Mesenchymal stem cell (in vitro differentiated cells and primary cell): Measurements from ENCODE around the gene SPARCL1.

Source experiments
- DNase-seq: peaks from one replicate; pipeline ENCODE4 v3.0.0-alpha.2; 2013
- H2AFZ ChIP-seq: one replicate; pipeline ENCODE4 v1.6.1; 2013; ENCODE audit warnings: low read depth, mild to moderate bottlenecking, control low read depth, inconsistent platforms, low read length, moderate library complexity
- H2AK5ac ChIP-seq: 2 replicates; pipeline ENCODE4 v1.6.1; 2013; ENCODE audit warnings: low read length, moderate library complexity, mild to moderate bottlenecking, inconsistent platforms; ENCODE audit not compliant: severe bottlenecking
- H2BK120ac ChIP-seq: one replicate; pipeline ENCODE4 v1.6.1; 2013; ENCODE audit warnings: low read depth, mild to moderate bottlenecking, inconsistent platforms, low read length, moderate library complexity
- H2BK12ac ChIP-seq, 2 experiments: one replicate each; pipeline ENCODE4 v1.6.1; 2013; ENCODE audit warnings: inconsistent platforms in 2 of 2, low read length in 2 of 2, mild to moderate bottlenecking in 2 of 2, moderate library complexity in 2 of 2, control low read depth in 1 of 2
- H2BK15ac ChIP-seq: one replicate; pipeline ENCODE4 v1.6.1; 2013; ENCODE audit warnings: mild to moderate bottlenecking, low read depth, inconsistent platforms; ENCODE audit not compliant: poor library complexity, severe bottlenecking
- H2BK5ac ChIP-seq: 2 replicates; pipeline ENCODE4 v1.6.1; 2013; ENCODE audit warnings: low read depth, mild to moderate bottlenecking, low read length, control low read depth, inconsistent platforms; ENCODE audit not compliant: poor library complexity, severe bottlenecking
- H3K14ac ChIP-seq, 2 experiments: one replicate each; pipeline ENCODE4 v1.6.1; 2013; ENCODE audit warnings: inconsistent platforms in 2 of 2, low read length in 2 of 2, control low read depth in 1 of 2, mild to moderate bottlenecking in 1 of 2, moderate library complexity in 1 of 2
- H3K18ac ChIP-seq, 2 experiments: one replicate each; pipeline ENCODE4 v1.6.1; 2013; ENCODE audit warnings: inconsistent platforms in 2 of 2, low read length in 2 of 2, control low read depth in 1 of 2, low read depth in 1 of 2, mild to moderate bottlenecking in 1 of 2
- H3K23ac ChIP-seq, 2 experiments: one replicate each; pipeline ENCODE4 v1.6.1; 2013; ENCODE audit warnings: inconsistent platforms in 2 of 2, low read length in 2 of 2, mild to moderate bottlenecking in 2 of 2, moderate library complexity in 2 of 2, control low read depth in 1 of 2
- H3K27ac ChIP-seq: 2 replicates; pipeline ENCODE4 v1.5.1; 2013; ENCODE audit warnings: mild to moderate bottlenecking, moderate library complexity, low read length, control low read depth, inconsistent platforms; ENCODE audit not compliant: poor library complexity, severe bottlenecking
- H3K27me3 ChIP-seq, 2 experiments: 2 replicates each; pipeline versions ENCODE4 v1.6.1 to v1.7.0; 2013; ENCODE audit warnings: low read length in 2 of 2, mild to moderate bottlenecking in 2 of 2, moderate library complexity in 2 of 2, control low read depth in 1 of 2, inconsistent platforms in 1 of 2; ENCODE audit not compliant: control insufficient read depth in 1 of 2, insufficient read depth in 1 of 2
- H3K36me3 ChIP-seq, 2 experiments: 2 replicates each; pipeline versions ENCODE4 v1.6.1 to v1.7.0; 2013; ENCODE audit warnings: low read length in 2 of 2, control low read depth in 1 of 2, inconsistent platforms in 1 of 2, low read depth in 1 of 2, mild to moderate bottlenecking in 1 of 2; ENCODE audit not compliant: insufficient read depth in 2 of 2, control insufficient read depth in 1 of 2
- H3K4ac ChIP-seq, 2 experiments: one replicate each; pipeline ENCODE4 v1.6.1; 2013; ENCODE audit warnings: inconsistent platforms in 2 of 2, low read length in 2 of 2, mild to moderate bottlenecking in 2 of 2, moderate library complexity in 2 of 2, control low read depth in 1 of 2, low read depth in 1 of 2
- H3K4me1 ChIP-seq: 2 replicates; pipeline ENCODE4 v1.6.1; 2013; ENCODE audit warnings: low read depth, low read length, control low read depth; ENCODE audit not compliant: control insufficient read depth, insufficient read depth
- H3K4me2 ChIP-seq: 2 replicates; pipeline ENCODE4 v1.6.1; 2013; ENCODE audit warnings: low read length, mild to moderate bottlenecking, inconsistent platforms; ENCODE audit not compliant: poor library complexity, severe bottlenecking
- H3K4me3 ChIP-seq, 2 experiments: 2 replicates each; pipeline versions ENCODE4 v1.5.1 to v1.7.0; 2013; ENCODE audit warnings: low read length in 2 of 2, mild to moderate bottlenecking in 2 of 2, control low read depth in 1 of 2, low read depth in 1 of 2; ENCODE audit not compliant: insufficient read depth in 1 of 2
- H3K79me1 ChIP-seq: replicated peaks from 2 replicates; pipeline ENCODE4 v1.6.1; 2013; ENCODE audit warnings: mild to moderate bottlenecking, control low read depth, low read length, inconsistent platforms; ENCODE audit not compliant: poor library complexity, severe bottlenecking
- H3K9ac ChIP-seq: 2 replicates; pipeline ENCODE4 v1.7.0; 2013; ENCODE audit warnings: mild to moderate bottlenecking, low read length, moderate library complexity
- H3K9me3 ChIP-seq: 2 replicates; pipeline ENCODE4 v1.7.0; 2013; ENCODE audit warnings: mild to moderate bottlenecking, low read length; ENCODE audit not compliant: control insufficient read depth
- H4K8ac ChIP-seq: one replicate; pipeline ENCODE4 v1.6.1; 2013; ENCODE audit warnings: inconsistent platforms, mild to moderate bottlenecking, low read length, moderate library complexity
- H4K91ac ChIP-seq: one replicate; pipeline ENCODE4 v1.6.1; 2013; ENCODE audit warnings: mild to moderate bottlenecking, low read length, inconsistent platforms
- WGBS: methylation state at CpG from one replicate; pipeline ENCODE4 v1.1.7; 2013; ENCODE audit warnings: mixed read lengths; 5-methylcytosine and 5-hydroxymethylcytosine counted together

The SPARCL1 gene

DNA sequence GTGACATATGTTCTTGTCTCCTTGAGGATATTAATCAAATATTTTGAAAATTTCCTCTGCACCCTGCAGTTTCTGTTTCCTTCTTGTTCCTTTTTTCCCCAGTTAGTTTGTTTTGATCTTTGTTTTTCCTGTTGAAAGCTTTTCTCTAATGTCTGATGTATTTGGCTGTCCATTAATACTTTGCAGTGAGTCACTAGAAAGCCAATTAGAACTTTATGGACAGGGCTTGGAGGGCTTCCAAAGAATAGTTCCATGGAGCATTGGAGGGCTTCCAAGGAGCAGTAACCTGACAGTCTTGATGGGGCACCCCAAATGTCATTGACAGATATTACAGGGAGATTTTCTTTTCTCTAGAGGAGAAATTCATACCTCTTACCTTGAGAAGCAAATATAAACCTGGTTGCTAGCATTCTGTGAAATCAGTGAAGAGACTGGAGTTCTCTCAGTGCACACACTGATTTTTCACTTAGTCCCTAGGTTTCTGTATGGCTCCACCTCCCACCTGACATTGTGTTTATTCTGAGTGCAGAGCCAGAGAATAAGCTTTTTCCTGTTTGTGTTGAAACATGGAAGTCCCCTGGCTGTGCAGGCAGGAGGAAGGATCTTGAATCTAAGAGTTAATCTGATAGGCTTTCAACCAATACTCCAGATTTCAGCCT lies 26.5 kb downstream of the SPARCL1 start:
- no peak overlapping the region for H2AK5ac ChIP-seq
- H2BK15ac ChIP-seq = no peak overlapping the region
- no peak overlapping the region for H2BK12ac ChIP-seq
- no peak overlapping the region for H2BK120ac ChIP-seq
- no peak overlapping the region for H3K4me2 ChIP-seq
- H3K18ac ChIP-seq = no peak overlapping the region
- H2BK5ac ChIP-seq = no peak overlapping the region
- no peaks in the 10 kb centered on the region for H3K4me1 ChIP-seq
- no peaks in the 10 kb centered on the region for H3K36me3 ChIP-seq
- H3K9ac ChIP-seq = peak overlapping the region; percentile 27
- no peak overlapping the region for H3K14ac ChIP-seq
- H4K8ac ChIP-seq = no peak overlapping the region
- H3K27ac ChIP-seq = no peak overlapping the region
- no peak overlapping the region for H3K23ac ChIP-seq
- peak; percentile 48 for DNase-seq
- H3K79me1 ChIP-seq = no peaks in the 10 kb centered on the region
- H3K27me3 ChIP-seq = no peaks in the 10 kb centered on the region
- no peak overlapping the region for H3K4ac ChIP-seq
- no peak overlapping the region for H2AFZ ChIP-seq
- no peak overlapping the region for H4K91ac ChIP-seq
- H3K9me3 ChIP-seq = no peaks in the 10 kb centered on the region
- no peak overlapping the region for H3K4me3 ChIP-seq

GRCh38 chr4:87500092-87500462 lies 29.1 kb downstream of the SPARCL1 start:
- 40% methylated on average over 4 of the region's 4 CpGs for WGBS

DNA sequence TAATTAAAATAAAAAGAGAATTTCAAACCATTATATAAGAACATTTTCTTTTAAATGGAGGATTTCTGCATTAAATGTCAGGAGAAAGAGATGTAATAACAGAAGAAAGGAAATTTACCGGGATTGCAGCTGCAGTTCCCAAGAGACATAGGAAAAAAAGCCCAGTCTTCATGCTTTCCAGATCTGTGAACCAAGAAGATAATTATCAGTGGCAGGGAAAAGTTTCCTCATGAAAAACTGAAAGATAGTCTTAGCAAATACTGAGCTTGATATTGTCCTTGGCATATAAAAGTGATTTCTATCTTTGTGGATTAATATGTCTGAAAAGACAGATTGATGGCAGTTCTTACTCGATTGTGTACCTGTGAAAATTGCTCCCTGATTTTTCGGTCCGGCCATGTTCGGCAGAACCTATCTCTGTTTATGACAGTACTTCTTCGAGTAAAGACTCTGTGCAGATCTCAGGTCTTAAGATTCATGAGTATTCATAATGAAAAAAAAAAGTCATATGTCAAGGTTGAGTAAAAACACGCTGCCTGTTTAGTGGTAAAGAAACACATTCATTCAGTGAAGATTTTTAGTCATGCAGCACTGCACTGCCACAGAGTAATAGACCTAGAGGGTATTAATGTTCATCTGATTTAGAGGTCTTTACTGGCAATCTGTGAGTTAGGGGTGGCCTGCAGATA lies 29.6 kb downstream of the SPARCL1 start:
- H3K36me3 ChIP-seq = no peaks in the 10 kb centered on the region
- H4K8ac ChIP-seq = no peak overlapping the region
- H3K18ac ChIP-seq = no peak overlapping the region
- no peaks in the 10 kb centered on the region for H3K9me3 ChIP-seq
- no peaks in the 10 kb centered on the region for H3K4me1 ChIP-seq
- no peak overlapping the region for H2BK120ac ChIP-seq
- no peak overlapping the region for H2BK5ac ChIP-seq
- WGBS = 89% methylated on average over 7 of the region's 7 CpGs
- H3K23ac ChIP-seq = no peak overlapping the region
- H3K27me3 ChIP-seq = no peaks in the 10 kb centered on the region
- no peak overlapping the region for H2BK12ac ChIP-seq
- DNase-seq = no peak
- H3K14ac ChIP-seq = no peak overlapping the region
- H2AK5ac ChIP-seq = no peak overlapping the region
- H4K91ac ChIP-seq = no peak overlapping the region
- no peak overlapping the region for H2BK15ac ChIP-seq
- no peak overlapping the region for H3K27ac ChIP-seq
- no peak overlapping the region for H2AFZ ChIP-seq
- peak overlapping the region; percentile 43 for H3K9ac ChIP-seq
- no peaks in the 10 kb centered on the region for H3K79me1 ChIP-seq
- H3K4me2 ChIP-seq = no peak overlapping the region
- no peak overlapping the region for H3K4ac ChIP-seq
- no peak overlapping the region for H3K4me3 ChIP-seq

More at GRCh38 chr4:87500092-87500462, 29.1 kb downstream of the SPARCL1 start:
- no peak overlapping the region for H3K18ac ChIP-seq
- no peak overlapping the region for H2BK15ac ChIP-seq
- H3K4ac ChIP-seq = no peak overlapping the region
- no peaks in the 10 kb centered on the region for H3K9me3 ChIP-seq
- no peak overlapping the region for H2BK5ac ChIP-seq
- H2AK5ac ChIP-seq = no peak overlapping the region
- no peaks in the 10 kb centered on the region for H3K79me1 ChIP-seq
- no peaks in the 10 kb centered on the region for H3K27me3 ChIP-seq
- H3K4me1 ChIP-seq = no peaks in the 10 kb centered on the region
- no peak overlapping the region for H2BK12ac ChIP-seq
- no peak overlapping the region for H3K4me3 ChIP-seq
- H3K4me2 ChIP-seq = no peak overlapping the region
- no peaks in the 10 kb centered on the region for H3K36me3 ChIP-seq
- no peak overlapping the region for H3K23ac ChIP-seq
- DNase-seq = no peak
- H3K14ac ChIP-seq = no peak overlapping the region
- H2AFZ ChIP-seq = no peak overlapping the region
- H4K91ac ChIP-seq = no peak overlapping the region
- no peak overlapping the region for H2BK120ac ChIP-seq
- no peak overlapping the region for H3K27ac ChIP-seq
- H4K8ac ChIP-seq = no peak overlapping the region
- H3K9ac ChIP-seq = no peak overlapping the region

- Histone ChIP-seq H3K27me3 (no peaks in the 10 kb centered on the region), H2AK5ac (no peak overlapping the region), H2AFZ (no peak overlapping the region), H4K91ac (no peak overlapping the region), H2BK5ac (no peak overlapping the region), H3K4ac (no peak overlapping the region), H3K4me1 (no peaks in the 10 kb centered on the region), H3K14ac (no peak overlapping the region), H3K4me2 (no peak overlapping the region), H3K9ac (peak overlapping the region; percentile 71), H4K8ac (no peak overlapping the region), H3K18ac (no peak overlapping the region), H3K23ac (no peak overlapping the region), H2BK12ac (no peak overlapping the region), H3K9me3 (no peaks in the 10 kb centered on the region), H2BK120ac (no peak overlapping the region), H3K27ac (no peak overlapping the region), H2BK15ac (no peak overlapping the region), H3K79me1 (no peaks in the 10 kb centered on the region), H3K4me3 (peak overlapping the region in 1 of 2 experiments; percentile 69), H3K36me3 (no peaks in the 10 kb centered on the region)
- WGBS = 42% methylated on average over 5 of the region's 5 CpGs
- DNase-seq = peak; percentile 45
Observed at GRCh38 chr4:87498446-87498900, 30.7 kb downstream of the SPARCL1 start.
